HepG2 (cell line): ENCODE measurements around the gene ANKRD37. TPM values are rescaled to one million over a fixed set of nuclear protein-coding genes. Genes with fewer than 3 reads are reported as not detected.

Experiments used
- ATAC-seq: fragments of 200-7000 bp; cut with Tn5 transposase; 3 replicates; pipeline ENCODE4 v1.9.1; 2020; ENCODE audit warnings: mild to moderate bottlenecking, moderate library complexity
- BruUV-seq: library from RNA; stranded (reverse); fragments of 400-500 nt; replicated peaks from 2 replicates; lab custom pipeline; 2021; lab: Mats Ljungman, UMichigan
- CTCF ChIA-PET: fragments of 300-600 bp; formaldehyde crosslinking; extraction: SDS; loops from one replicate; lab custom pipeline; 2021; ENCODE audit warnings: low total read pairs, inconsistent platforms, low intra/inter-chr PET ratio; lab: Yijun Ruan, JAX
- POLR2A ChIA-PET: fragments of 350-600 bp; sonication (Branson Sonifier 250); formaldehyde crosslinking; loops from one replicate; lab custom pipeline; 2020; ENCODE audit warnings: antibody characterized with exemption, inconsistent platforms; lab: Yijun Ruan, JAX
- DNase-seq: peaks from one replicate; pipeline ENCODE4 v3.0.0-alpha.2; 2015; ENCODE audit warnings: low spot score
- FAIRE-seq: peaks from 3 replicates; lab custom pipeline; 2011; peaks lifted over from hg19 to GRCh38; lab: Jason Lieb, UNC
- H2AFZ ChIP-seq: one replicate; pipeline ENCODE4 v1.6.1; 2011; ENCODE audit warnings: low read length, inconsistent platforms
- H3K27ac ChIP-seq: fragments of 300-600 bp; 3 replicates; pipeline ENCODE4 v1.8.0; 2011; ENCODE audit warnings: mixed run types, mild to moderate bottlenecking, mixed read lengths, low read length, inconsistent platforms; ENCODE audit not compliant: insufficient read depth; ENCODE audit errors: extremely low read length
- H3K27me3 ChIP-seq, 2 experiments: fragments of 200-600 bp in 1 of 2; 2 replicates in 1 of 2; 3 replicates in 1 of 2; pipeline versions ENCODE4 v1.6.0 to v1.8.0; 2011; ENCODE audit warnings: low read length in 2 of 2, mild to moderate bottlenecking in 2 of 2, moderate library complexity in 2 of 2, inconsistent platforms in 1 of 2; ENCODE audit not compliant: insufficient read depth in 2 of 2, control insufficient read depth in 1 of 2
- H3K36me3 ChIP-seq, 2 experiments: fragments of 200-600 bp in 1 of 2; replicated peaks in 1 of 2; 2 replicates in 1 of 2; 3 replicates in 1 of 2; pipeline versions ENCODE4 v1.5.1 to v1.8.0; 2011; ENCODE audit warnings: low read length in 2 of 2, inconsistent platforms in 1 of 2; ENCODE audit not compliant: insufficient read depth in 2 of 2, control insufficient read depth in 1 of 2
- H3K4me1 ChIP-seq: 2 replicates; pipeline ENCODE4 v1.5.1; 2012; ENCODE audit warnings: low read length, inconsistent platforms; ENCODE audit not compliant: insufficient read depth
- H3K4me2 ChIP-seq: 2 replicates; pipeline ENCODE4 v1.6.0; 2011; ENCODE audit warnings: low read depth, low read length, inconsistent platforms
- H3K4me3 ChIP-seq, 3 experiments: fragments of 200-600 bp in 1 of 3; sonication (generic), shearing (Covaris generic) in 1 of 3; replicated peaks in 1 of 3; 2 replicates each; pipeline ENCODE4 v1.5.1; 2011 to 2016; ENCODE audit warnings: low read length in 3 of 3, inconsistent platforms in 2 of 3, low read depth in 2 of 3, mild to moderate bottlenecking in 2 of 3, control low read depth in 1 of 3, mixed read lengths in 1 of 3; ENCODE audit not compliant: insufficient read depth in 1 of 3
- H3K79me2 ChIP-seq: one replicate; pipeline ENCODE4 v1.6.1; 2011; ENCODE audit warnings: low read length, inconsistent platforms; ENCODE audit not compliant: insufficient read depth
- H3K9ac ChIP-seq: 2 replicates; pipeline ENCODE4 v1.6.0; 2011; ENCODE audit warnings: mild to moderate bottlenecking, low read depth, low read length, inconsistent platforms; ENCODE audit not compliant: insufficient read depth
- H3K9me3 ChIP-seq: 2 replicates; pipeline ENCODE4 v1.5.1; 2012; ENCODE audit warnings: mild to moderate bottlenecking, low read length
- H4K20me1 ChIP-seq: 2 replicates; pipeline ENCODE4 v1.6.0; 2011; ENCODE audit warnings: inconsistent platforms, mild to moderate bottlenecking, low read length, moderate library complexity; ENCODE audit not compliant: insufficient read depth
- ADNP ChIP-seq: sonication (generic); formaldehyde crosslinking; IDR thresholded peaks from 2 replicates; pipeline ENCODE4 v1.4.0; 2020; ENCODE audit warnings: missing genetic modification reagents
- KAT8 ChIP-seq: IDR thresholded peaks from 2 replicates; pipeline ENCODE4 v1.6.1; 2016; ENCODE audit warnings: missing genetic modification reagents, missing compliant biosample characterization
- KDM1A ChIP-seq: IDR thresholded peaks from 2 replicates; pipeline ENCODE4 v1.6.1; 2016; ENCODE audit warnings: missing compliant biosample characterization
- KMT2B ChIP-seq: IDR thresholded peaks from 2 replicates; pipeline ENCODE4 v1.6.1; 2016; ENCODE audit warnings: missing genetic modification reagents, missing compliant biosample characterization
- ONECUT2 ChIP-seq: sonication (generic); formaldehyde crosslinking; IDR thresholded peaks from 2 replicates; pipeline ENCODE4 v1.4.0; 2020; ENCODE audit warnings: missing genetic modification reagents
- RBAK ChIP-seq: sonication (generic); formaldehyde crosslinking; IDR thresholded peaks from 2 replicates; pipeline ENCODE4 v1.5.1; 2020; ENCODE audit warnings: mild to moderate bottlenecking, missing genetic modification reagents
- SPEN ChIP-seq: sonication (generic); formaldehyde crosslinking; IDR thresholded peaks from 2 replicates; pipeline ENCODE4 v1.5.1; 2020; ENCODE audit warnings: low read depth, mild to moderate bottlenecking, missing genetic modification reagents
- ZC3H13 ChIP-seq: sonication (generic); formaldehyde crosslinking; IDR thresholded peaks from 2 replicates; pipeline ENCODE4 v1.8.1; 2023; ENCODE audit warnings: mild to moderate bottlenecking, missing genetic modification reagents, moderate library complexity
- ZNF121 ChIP-seq: sonication (generic); formaldehyde crosslinking; IDR thresholded peaks from 2 replicates; pipeline ENCODE4 v1.5.0; 2020; ENCODE audit warnings: mild to moderate bottlenecking, missing genetic modification reagents
- WGBS: methylation state at CpG from one replicate; pipeline ENCODE4 v1.1.6; 2017; ENCODE audit warnings: low lambda C conversion rate; 5-methylcytosine and 5-hydroxymethylcytosine counted together
- in situ Hi-C: cut with HindIII; loops from 2 replicates; pipeline ENCODE4 v1.10.0; 2017; ENCODE audit warnings: low pct_unique_long_range_greater_than_20kb; ENCODE audit not compliant: extremely low pct_ligation_motif_present
- intact Hi-C: fragments of 100-400 bp; cut with micrococcal nuclease; formaldehyde crosslinking; loops from one replicate; pipeline ENCODE4 v1.10.0; 2022; ENCODE audit not compliant: unreplicated experiment
- polyA plus RNA-seq, 8 experiments: library from polyadenylated mRNA; depleted of rRNA in 3 of 8; stranded (reverse) in 7 of 8; unstranded in 1 of 8; fragments of >200 nt; fragmentation: Illumina TruSeq in 4 of 8; extraction: Trizol in 4 of 8; gene quantifications; 2 replicates each; pipeline versions ENCODE4 v1.2.1 to v1.2.3, GENCODE V29; 2011 to 2016; ENCODE audit warnings: low read depth in 4 of 8, missing spikeins in 1 of 8, mixed read lengths in 1 of 8; ENCODE audit not compliant: insufficient read depth in 1 of 8
- total RNA-seq, 5 experiments: library from RNA; depleted of rRNA; stranded (reverse); fragments of >200 nt; fragmentation: Illumina TruSeq; extraction: Trizol; gene quantifications; 2 replicates each; pipeline ENCODE4 v1.2.3, GENCODE V29; 2016; ENCODE audit warnings: low read depth in 1 of 5
- TF ChIP-seq, protein P1 (sequence below): sonication (generic); formaldehyde crosslinking; IDR thresholded peaks from 2 replicates; pipeline ENCODE4 v1.5.1; 2020; ENCODE audit warnings: mild to moderate bottlenecking, missing genetic modification reagents
- TF ChIP-seq, protein P2 (sequence below): sonication (generic); formaldehyde crosslinking; IDR thresholded peaks from 2 replicates; pipeline ENCODE4 v1.8.0; 2023; ENCODE audit warnings: mild to moderate bottlenecking, missing genetic modification reagents
- TF ChIP-seq, protein P3 (sequence below): sonication (generic); formaldehyde crosslinking; IDR thresholded peaks from 2 replicates; pipeline ENCODE4 v1.9.0; 2021; ENCODE audit warnings: missing genetic modification reagents, mild to moderate bottlenecking, borderline replicate concordance

Gene ANKRD37
- total and polyA plus RNA-seq, 2 of the 13 experiments (the other 11 are each of a cell fraction or from before 2014, with no cell fraction given), result 2.2 to 51.4 TPM

DNA sequence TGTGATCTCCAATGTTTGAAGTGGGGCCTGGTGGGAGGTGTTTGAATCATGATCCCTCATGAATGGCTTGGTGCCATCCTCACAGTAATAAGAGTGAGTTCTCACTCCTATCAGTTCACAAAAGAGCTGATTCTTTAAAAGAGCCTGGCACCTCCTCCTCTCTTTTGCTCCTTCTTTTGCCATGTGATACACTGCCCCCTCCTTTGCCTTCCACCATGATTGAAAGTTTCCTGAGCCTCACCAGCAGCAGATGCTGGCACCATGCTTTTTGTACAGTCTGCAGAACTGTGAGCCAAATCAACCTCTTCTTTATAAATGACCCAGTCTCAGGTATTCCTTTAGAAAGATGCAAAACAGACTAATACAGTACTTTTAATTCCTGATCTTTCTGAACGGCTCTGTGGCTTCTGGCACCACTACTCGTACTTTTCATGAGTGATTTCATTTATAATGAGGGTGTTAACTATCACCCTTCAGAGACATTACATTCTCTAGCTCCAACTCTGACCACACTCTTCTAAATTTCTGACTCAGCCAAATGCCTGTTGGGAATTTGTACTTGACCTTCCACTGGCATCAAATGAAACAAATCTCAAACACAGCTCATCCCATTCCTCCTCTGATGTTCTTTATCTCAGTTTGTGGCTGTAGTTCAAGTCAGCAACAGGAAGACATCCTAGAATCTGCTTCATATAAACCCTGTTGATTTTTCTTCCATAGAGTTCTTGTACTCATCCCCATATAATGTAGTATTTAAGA is 24.9 kb downstream of the ANKRD37 start:
- Histone ChIP-seq H3K79me2 (peaks cover 18% of the 10 kb centered on the region), H3K9ac (no peak overlapping the region), H3K36me3 (peaks cover 4 to 16% of the 10 kb centered on the region in 2 experiments; a peak in 4 of 5 replicates), H4K20me1 (no peaks in the 10 kb centered on the region), H3K4me1 (peaks cover 23% of the 10 kb centered on the region), H3K27ac (no peak overlapping the region), H3K9me3 (no peaks in the 10 kb centered on the region), H3K27me3 (no peaks in the 10 kb centered on the region; a peak in 2 of 5 replicates), H3K4me2 (no peak overlapping the region), H2AFZ (no peak overlapping the region), H3K4me3 (no peak overlapping the region)
- DNase-seq (no peak), FAIRE-seq (no peak), ATAC-seq (no peak)
- CTCF ChIA-PET, result no interaction called here
- in situ Hi-C loops, result no loop called here
- TF ChIP-seq KAT8 (CRISPR knock-in tag) (no peak), KDM1A (no peak), ADNP (CRISPR knock-in tag) (no peak), RBAK (CRISPR knock-in tag) (no peak), ZC3H13 (CRISPR knock-in tag) (no peak), ZNF121 (CRISPR knock-in tag) (no peak), ONECUT2 (CRISPR knock-in tag) (no peak), KMT2B (CRISPR knock-in tag) (no peak), SPEN (CRISPR knock-in tag) (no peak)
- TF ChIP-seq, protein P1, sequence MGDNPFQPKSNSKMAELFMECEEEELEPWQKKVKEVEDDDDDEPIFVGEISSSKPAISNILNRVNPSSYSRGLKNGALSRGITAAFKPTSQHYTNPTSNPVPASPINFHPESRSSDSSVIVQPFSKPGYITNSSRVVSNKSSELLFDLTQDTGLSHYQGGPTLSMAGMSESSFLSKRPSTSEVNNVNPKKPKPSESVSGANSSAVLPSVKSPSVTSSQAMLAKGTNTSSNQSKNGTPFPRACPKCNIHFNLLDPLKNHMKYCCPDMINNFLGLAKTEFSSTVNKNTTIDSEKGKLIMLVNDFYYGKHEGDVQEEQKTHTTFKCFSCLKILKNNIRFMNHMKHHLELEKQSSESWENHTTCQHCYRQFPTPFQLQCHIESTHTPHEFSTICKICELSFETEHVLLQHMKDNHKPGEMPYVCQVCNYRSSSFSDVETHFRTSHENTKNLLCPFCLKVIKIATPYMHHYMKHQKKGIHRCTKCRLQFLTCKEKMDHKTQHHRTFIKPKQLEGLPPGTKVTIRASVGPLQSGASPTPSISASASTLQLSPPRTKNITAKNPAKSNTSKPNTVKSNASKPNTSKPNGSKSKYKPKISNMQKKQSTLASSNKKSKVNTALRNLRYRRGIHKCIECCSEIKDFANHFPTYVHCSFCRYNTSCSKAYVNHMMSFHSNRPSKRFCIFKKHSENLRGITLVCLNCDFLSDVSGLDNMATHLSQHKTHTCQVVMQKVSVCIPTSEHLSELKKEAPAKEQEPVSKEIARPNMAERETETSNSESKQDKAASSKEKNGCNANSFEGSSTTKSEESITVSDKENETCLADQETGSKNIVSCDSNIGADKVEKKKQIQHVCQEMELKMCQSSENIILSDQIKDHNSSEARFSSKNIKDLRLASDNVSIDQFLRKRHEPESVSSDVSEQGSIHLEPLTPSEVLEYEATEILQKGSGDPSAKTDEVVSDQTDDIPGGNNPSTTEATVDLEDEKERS (CRISPR knock-in tag), result no peak
- TF ChIP-seq, protein P2, sequence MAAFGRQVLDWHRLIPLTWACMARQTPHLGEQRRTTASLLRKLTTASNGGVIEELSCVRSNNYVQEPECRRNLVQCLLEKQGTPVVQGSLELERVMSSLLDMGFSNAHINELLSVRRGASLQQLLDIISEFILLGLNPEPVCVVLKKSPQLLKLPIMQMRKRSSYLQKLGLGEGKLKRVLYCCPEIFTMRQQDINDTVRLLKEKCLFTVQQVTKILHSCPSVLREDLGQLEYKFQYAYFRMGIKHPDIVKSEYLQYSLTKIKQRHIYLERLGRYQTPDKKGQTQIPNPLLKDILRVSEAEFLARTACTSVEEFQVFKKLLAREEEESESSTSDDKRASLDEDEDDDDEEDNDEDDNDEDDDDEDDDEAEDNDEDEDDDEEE, result no peak
- TF ChIP-seq, protein P3, sequence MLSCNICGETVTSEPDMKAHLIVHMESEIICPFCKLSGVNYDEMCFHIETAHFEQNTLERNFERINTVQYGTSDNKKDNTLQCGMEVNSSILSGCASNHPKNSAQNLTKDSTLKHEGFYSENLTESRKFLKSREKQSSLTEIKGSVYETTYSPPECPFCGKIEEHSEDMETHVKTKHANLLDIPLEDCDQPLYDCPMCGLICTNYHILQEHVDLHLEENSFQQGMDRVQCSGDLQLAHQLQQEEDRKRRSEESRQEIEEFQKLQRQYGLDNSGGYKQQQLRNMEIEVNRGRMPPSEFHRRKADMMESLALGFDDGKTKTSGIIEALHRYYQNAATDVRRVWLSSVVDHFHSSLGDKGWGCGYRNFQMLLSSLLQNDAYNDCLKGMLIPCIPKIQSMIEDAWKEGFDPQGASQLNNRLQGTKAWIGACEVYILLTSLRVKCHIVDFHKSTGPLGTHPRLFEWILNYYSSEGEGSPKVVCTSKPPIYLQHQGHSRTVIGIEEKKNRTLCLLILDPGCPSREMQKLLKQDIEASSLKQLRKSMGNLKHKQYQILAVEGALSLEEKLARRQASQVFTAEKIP (CRISPR knock-in tag), result no peak
- BruUV-seq, result no TSS peak
- WGBS, result 88% methylated on average over 2 of the region's 2 CpGs
- POLR2A ChIA-PET, result no interaction called here
- intact Hi-C loops, result no loop called here
